ENCODE measurements around the gene WWC2.

DNA sequence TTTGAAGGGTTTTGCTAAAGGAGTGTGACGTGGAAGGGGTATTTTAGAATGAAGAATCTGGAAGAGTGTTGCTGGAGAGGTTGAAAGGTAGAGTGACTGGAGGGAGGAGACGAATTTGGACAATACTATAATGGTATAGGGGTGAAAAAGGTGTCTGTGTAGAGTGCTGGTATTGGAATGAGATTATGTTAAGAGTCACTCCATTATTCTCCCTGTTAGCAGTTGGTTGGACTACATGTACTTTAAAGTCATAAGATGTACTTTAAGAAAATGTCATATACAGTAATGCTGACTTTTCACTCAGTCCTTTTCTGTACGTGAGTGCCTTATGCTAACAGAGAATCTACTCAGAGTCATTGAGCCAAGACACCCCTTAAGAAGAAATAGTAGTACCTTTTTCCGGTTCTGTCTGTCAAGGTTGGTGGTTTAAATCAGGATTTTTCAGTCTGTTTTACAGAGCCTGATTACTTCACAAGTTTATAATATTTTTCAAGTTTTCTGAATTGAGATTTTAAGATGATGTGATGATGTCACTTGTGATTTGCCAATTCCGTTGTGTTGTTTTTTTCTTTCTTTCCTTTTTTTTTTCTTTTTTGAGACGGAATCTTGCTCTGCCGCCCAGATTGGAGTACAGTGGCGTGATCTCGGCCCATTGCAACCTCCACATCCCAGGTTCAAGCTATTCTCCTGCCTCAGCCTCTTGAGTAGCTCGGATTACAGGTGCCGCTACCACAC lies 56.6 kb downstream of the WWC2 start:
- TF ChIP-seq POLR2A (IDR thresholded peaks at IDR 0.05) (no peak), EP300 (IDR thresholded peaks at IDR 0.05) (no peak)
